Uterus (tissue), 2 donors: ENCODE data around the gene FBXO22.

Source experiments
- POLR2A ChIP-seq, 2 donors: fragments of 450-650 bp; IDR thresholded peaks; one replicate each; pipeline ENCODE4 v1.6.1; 2016; ENCODE audit warnings: antibody characterized with exemption in 2 of 2, mild to moderate bottlenecking in 1 of 2, moderate library complexity in 1 of 2
- TF ChIP-seq, protein P1 (sequence below), 4 experiments: fragments of 200-600 bp in 2 of 4; fragments of 450-650 bp in 2 of 4; sonication (generic) in 2 of 4; IDR thresholded peaks; one replicate each; pipeline ENCODE4 v1.5.1; 2016 to 2019; ENCODE audit warnings: antibody characterized with exemption in 4 of 4, mild to moderate bottlenecking in 2 of 4, moderate library complexity in 1 of 4

DNA sequence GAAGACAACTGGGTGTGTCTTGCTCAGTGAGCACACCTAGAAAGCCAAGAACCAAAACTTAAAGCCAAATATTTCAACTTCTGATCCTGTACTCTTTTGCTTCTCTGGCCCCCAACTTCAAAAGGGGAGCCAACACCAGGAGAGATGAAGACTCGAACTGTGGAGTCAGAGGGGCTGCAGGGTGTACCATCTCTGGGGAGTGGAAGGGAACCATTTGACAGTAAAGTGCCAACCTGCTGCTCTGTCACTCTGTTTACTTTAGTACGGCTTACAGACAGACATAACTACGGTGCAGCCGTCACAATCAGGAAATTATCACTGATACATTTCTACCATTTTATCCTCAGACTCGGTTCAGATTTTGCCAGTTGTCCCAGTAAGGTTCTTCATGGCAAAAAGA, 1.6 kb downstream of the FBXO22 start:
- TF ChIP-seq, protein P1, sequence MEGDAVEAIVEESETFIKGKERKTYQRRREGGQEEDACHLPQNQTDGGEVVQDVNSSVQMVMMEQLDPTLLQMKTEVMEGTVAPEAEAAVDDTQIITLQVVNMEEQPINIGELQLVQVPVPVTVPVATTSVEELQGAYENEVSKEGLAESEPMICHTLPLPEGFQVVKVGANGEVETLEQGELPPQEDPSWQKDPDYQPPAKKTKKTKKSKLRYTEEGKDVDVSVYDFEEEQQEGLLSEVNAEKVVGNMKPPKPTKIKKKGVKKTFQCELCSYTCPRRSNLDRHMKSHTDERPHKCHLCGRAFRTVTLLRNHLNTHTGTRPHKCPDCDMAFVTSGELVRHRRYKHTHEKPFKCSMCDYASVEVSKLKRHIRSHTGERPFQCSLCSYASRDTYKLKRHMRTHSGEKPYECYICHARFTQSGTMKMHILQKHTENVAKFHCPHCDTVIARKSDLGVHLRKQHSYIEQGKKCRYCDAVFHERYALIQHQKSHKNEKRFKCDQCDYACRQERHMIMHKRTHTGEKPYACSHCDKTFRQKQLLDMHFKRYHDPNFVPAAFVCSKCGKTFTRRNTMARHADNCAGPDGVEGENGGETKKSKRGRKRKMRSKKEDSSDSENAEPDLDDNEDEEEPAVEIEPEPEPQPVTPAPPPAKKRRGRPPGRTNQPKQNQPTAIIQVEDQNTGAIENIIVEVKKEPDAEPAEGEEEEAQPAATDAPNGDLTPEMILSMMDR (IDR thresholded peaks at IDR 0.05), result no peak
- no peak for TF ChIP-seq POLR2A (IDR thresholded peaks at IDR 0.05)
